Measurements from ENCODE around the gene SCMH1.

DNA sequence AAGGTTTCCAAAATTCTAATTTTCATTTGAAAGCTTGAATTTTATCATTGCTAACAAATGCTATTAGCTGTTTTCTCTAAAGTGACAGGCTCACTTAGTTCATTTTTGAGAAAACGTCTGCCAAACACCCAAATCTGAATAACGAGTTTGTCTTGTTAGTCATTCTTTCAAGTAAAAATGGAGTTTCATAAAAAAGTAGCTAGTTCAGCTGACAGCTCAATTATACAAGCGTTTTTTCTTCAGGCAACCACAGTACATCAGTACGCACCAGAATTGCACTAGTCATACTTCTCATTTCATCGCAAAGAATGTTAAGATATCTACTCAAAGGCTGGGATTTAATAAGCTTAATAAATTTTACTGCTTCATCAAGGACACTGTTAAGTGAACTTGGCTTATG is 148.3 kb downstream of the SCMH1 start:
- TF ChIP-seq, protein P1, sequence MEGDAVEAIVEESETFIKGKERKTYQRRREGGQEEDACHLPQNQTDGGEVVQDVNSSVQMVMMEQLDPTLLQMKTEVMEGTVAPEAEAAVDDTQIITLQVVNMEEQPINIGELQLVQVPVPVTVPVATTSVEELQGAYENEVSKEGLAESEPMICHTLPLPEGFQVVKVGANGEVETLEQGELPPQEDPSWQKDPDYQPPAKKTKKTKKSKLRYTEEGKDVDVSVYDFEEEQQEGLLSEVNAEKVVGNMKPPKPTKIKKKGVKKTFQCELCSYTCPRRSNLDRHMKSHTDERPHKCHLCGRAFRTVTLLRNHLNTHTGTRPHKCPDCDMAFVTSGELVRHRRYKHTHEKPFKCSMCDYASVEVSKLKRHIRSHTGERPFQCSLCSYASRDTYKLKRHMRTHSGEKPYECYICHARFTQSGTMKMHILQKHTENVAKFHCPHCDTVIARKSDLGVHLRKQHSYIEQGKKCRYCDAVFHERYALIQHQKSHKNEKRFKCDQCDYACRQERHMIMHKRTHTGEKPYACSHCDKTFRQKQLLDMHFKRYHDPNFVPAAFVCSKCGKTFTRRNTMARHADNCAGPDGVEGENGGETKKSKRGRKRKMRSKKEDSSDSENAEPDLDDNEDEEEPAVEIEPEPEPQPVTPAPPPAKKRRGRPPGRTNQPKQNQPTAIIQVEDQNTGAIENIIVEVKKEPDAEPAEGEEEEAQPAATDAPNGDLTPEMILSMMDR (IDR thresholded peaks at IDR 0.05; ENCODE audit: low read depth, low read length), result no peak
- no peak for TF ChIP-seq EZH2phosphoT487 (IDR thresholded peaks at IDR 0.05; ENCODE audit: low read depth)

Measured in OCI-LY3 (cell line).